ENCODE data around the gene SEC22C. TPM values are rescaled to one million over a fixed set of nuclear protein-coding genes. Genes with fewer than 3 reads are reported as not detected.

The SEC22C gene
- total RNA-seq, 1 donor from 2014 or later, result 40.1 TPM

DNA sequence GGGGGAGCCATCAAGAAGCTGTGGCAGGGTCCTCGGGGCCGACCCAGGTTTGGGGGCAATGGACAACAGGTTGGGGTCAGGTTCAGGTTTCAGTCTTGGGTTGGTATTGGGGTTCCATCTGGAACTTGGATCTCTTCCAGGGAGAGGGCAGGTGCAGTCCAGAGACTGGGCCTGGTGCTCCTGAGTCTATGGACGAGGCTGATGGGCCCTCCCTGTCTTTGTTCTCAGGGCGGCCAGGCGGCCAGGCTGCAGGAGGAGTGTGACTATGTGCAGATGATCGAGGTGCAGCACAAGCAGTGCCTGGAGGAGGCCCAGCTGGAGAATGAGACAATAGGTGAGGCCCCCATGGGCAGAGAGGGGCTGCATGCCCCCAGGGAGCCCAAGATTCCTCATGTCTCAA lies 68.2 kb downstream of the SEC22C start:
- intact Hi-C loops (cut with micrococcal nuclease), result no loop called here
- H3K4me1 Mint-ChIP-seq (ENCODE audit: low read depth), result peaks cover 4% of the 10 kb centered on the region
- no peaks in the 10 kb centered on the region for H3K9me3 Mint-ChIP-seq
- H3K27ac Mint-ChIP-seq, result no peak overlapping the region
- no peak overlapping the region for H3K4me3 Mint-ChIP-seq (ENCODE audit: low read depth)
- peaks cover 3% of the 10 kb centered on the region for H3K27me3 Mint-ChIP-seq (ENCODE audit: low read depth)
- no peaks in the 10 kb centered on the region for H3K36me3 Mint-ChIP-seq (ENCODE audit: low read depth)
- no peak for DNase-seq (ENCODE audit: low spot score)

DNA sequence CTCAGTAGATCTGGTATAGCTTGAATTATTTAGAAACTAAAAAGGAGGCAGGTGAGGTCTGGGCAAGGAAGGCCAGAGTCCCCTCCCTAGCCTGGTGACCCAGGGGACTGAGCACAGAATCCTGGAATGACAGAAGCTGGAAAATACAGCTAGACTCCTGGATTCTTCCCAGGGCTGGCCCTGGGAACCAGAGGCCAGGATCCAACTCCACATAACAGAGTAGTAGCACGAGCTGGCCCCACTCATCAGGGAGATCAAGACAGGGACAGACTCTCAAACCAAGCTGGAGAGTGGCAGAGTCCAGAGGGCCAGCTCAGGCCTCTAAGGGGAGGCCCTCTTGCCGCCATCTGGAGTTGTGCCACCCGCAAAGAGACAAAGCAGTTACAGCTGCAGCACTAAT lies 68.6 kb downstream of the SEC22C start:
- no peak overlapping the region for H3K27ac Mint-ChIP-seq
- no peaks in the 10 kb centered on the region for H3K36me3 Mint-ChIP-seq (ENCODE audit: low read depth)
- intact Hi-C loops (cut with micrococcal nuclease), result no loop called here

DNA sequence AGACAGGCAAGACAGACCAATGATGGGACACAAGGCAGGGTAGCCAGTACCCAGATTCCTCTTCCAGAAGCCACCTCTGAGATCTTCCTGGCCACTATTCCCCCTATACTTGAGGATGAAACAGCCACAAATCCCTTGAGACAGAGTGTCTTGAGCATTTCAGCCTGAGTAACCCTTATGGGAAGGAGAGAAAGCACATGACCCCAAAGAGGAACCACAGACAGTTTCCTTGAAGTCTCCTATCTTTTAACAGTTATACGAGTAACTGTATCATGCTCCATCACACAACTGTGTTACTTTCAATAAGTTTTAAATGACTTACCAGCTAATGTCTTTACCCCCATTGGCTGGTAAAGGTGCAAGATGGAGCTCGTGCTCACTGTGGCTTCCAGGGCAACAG lies 70.0 kb downstream of the SEC22C start:
- H3K4me1 Mint-ChIP-seq (ENCODE audit: low read depth), result peaks cover 10% of the 10 kb centered on the region
- H3K36me3 Mint-ChIP-seq (ENCODE audit: low read depth), result no peaks in the 10 kb centered on the region
- no peak for DNase-seq (ENCODE audit: low spot score)
- H3K27ac Mint-ChIP-seq, result no peak overlapping the region
- H3K27me3 Mint-ChIP-seq (ENCODE audit: low read depth), result peaks cover 3% of the 10 kb centered on the region
- H3K4me3 Mint-ChIP-seq (ENCODE audit: low read depth), result no peak overlapping the region
- intact Hi-C loops (cut with micrococcal nuclease), result no loop called here
- H3K9me3 Mint-ChIP-seq, result no peaks in the 10 kb centered on the region

More for the DNA sequence above, 68.6 kb downstream of the SEC22C start:
- no peak overlapping the region for H3K4me3 Mint-ChIP-seq (ENCODE audit: low read depth)
- DNase-seq (ENCODE audit: low spot score), result no peak
- no peaks in the 10 kb centered on the region for H3K9me3 Mint-ChIP-seq
- H3K4me1 Mint-ChIP-seq (ENCODE audit: low read depth), result peaks cover 4% of the 10 kb centered on the region
- peaks cover 3% of the 10 kb centered on the region for H3K27me3 Mint-ChIP-seq (ENCODE audit: low read depth)

DNA sequence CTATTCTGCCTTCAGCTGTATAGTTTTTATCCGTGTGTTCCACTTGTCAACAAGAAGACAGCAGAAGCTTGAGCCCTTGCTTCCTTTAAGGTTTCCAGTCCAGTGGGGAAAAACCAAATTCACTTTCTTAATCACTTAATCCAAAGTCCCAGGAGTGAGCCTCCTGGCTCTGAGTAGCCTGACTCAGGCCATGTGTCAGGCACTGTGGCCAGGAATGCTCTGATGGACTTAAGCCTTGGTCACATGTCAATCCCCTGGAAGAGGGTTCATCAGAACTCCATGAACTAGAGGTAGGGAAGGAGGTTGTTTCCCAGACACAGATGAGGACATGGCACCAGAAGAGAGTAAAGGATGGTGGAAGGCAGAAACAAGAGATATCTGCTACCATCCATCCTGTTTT lies 70.6 kb downstream of the SEC22C start:
- Mint-ChIP-seq H3K27me3 (ENCODE audit: low read depth) (peaks cover 3% of the 10 kb centered on the region), H3K4me3 (ENCODE audit: low read depth) (no peak overlapping the region), H3K36me3 (ENCODE audit: low read depth) (no peaks in the 10 kb centered on the region), H3K9me3 (no peaks in the 10 kb centered on the region), H3K4me1 (ENCODE audit: low read depth) (peaks cover 10% of the 10 kb centered on the region), H3K27ac (no peak overlapping the region)
- DNase-seq (ENCODE audit: low spot score), result no peak
- intact Hi-C loops (cut with micrococcal nuclease), result no loop called here

DNA sequence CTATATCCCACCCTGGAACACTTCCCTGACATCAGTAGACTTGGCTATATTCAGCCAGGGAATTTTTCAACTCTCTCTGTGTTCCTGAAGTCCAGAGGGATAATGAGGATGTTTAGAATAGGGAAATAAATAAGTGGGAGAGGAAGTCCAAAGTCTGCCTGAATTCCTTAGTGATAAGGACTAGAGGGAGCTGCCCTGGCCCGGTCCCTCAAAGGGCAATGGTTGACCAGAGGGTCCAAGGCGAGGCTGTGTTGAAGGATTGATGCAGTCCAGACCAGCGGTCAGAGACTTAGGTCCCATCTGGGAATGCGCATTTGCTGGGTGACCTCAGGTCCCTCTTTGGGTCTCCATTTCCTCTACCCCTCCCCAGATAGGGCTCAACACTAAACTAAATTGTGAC lies 71.4 kb downstream of the SEC22C start:
- no peaks in the 10 kb centered on the region for H3K36me3 Mint-ChIP-seq (ENCODE audit: low read depth)
- intact Hi-C loops (cut with micrococcal nuclease), result no loop called here
- peaks cover 3% of the 10 kb centered on the region for H3K27me3 Mint-ChIP-seq (ENCODE audit: low read depth)
- H3K27ac Mint-ChIP-seq, result no peak overlapping the region
- peaks cover 10% of the 10 kb centered on the region for H3K4me1 Mint-ChIP-seq (ENCODE audit: low read depth)
- no peak overlapping the region for H3K4me3 Mint-ChIP-seq (ENCODE audit: low read depth)
- DNase-seq (ENCODE audit: low spot score), result no peak
- no peaks in the 10 kb centered on the region for H3K9me3 Mint-ChIP-seq

DNA sequence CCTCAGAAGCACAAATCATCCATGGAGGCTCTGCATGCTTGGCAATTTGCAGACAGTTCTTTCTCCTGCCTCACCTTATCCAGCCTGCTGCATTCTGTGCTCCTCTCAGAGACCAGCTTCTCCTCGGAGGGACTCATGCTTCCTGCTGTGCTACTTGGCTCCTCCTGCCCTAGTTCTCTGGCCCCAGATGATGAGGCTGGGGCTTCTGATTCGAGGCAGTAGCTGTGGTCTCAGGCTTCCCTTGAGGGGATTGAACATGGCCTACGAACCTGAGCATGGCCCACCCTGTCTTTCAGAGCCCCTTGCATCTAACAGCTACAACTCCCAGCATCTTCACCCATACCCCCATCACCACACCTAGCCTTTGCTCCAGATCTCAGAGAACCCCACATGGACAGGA lies 72.7 kb downstream of the SEC22C start:
- intact Hi-C loops (cut with micrococcal nuclease), result no loop called here

DNA sequence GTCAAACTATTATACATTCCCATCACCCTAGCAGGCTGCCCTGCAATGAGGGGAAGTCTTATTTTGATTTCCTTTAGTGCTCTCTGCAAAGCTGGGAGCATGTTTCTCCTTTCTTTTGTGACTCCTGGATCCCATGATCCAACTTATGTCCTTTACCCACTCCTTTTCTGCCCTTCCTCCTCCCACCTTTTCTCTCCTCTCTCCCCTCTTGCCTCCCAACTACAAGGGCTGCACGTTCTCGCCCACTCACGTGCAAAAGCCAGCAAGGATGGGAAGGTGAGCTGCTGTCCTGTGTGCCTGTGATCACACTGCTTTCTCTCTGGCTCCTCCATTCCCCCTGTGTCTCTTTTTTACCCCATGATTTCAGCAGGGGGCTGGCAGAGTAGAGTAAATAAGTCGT lies 73.2 kb downstream of the SEC22C start:
- Mint-ChIP-seq H3K36me3 (ENCODE audit: low read depth) (no peaks in the 10 kb centered on the region), H3K4me1 (ENCODE audit: low read depth) (peaks cover 10% of the 10 kb centered on the region), H3K27ac (no peak overlapping the region), H3K9me3 (no peaks in the 10 kb centered on the region), H3K4me3 (ENCODE audit: low read depth) (no peak overlapping the region), H3K27me3 (ENCODE audit: low read depth) (peaks cover 6% of the 10 kb centered on the region)
- intact Hi-C loops (cut with micrococcal nuclease), result no loop called here
- no peak for DNase-seq (ENCODE audit: low spot score)

More for the DNA sequence above, 72.7 kb downstream of the SEC22C start:
- peaks cover 6% of the 10 kb centered on the region for H3K27me3 Mint-ChIP-seq (ENCODE audit: low read depth)
- H3K4me1 Mint-ChIP-seq (ENCODE audit: low read depth), result peaks cover 10% of the 10 kb centered on the region
- H3K9me3 Mint-ChIP-seq, result no peaks in the 10 kb centered on the region
- H3K36me3 Mint-ChIP-seq (ENCODE audit: low read depth), result no peaks in the 10 kb centered on the region
- DNase-seq (ENCODE audit: low spot score), result no peak
- H3K27ac Mint-ChIP-seq, result no peak overlapping the region
- no peak overlapping the region for H3K4me3 Mint-ChIP-seq (ENCODE audit: low read depth)

DNA sequence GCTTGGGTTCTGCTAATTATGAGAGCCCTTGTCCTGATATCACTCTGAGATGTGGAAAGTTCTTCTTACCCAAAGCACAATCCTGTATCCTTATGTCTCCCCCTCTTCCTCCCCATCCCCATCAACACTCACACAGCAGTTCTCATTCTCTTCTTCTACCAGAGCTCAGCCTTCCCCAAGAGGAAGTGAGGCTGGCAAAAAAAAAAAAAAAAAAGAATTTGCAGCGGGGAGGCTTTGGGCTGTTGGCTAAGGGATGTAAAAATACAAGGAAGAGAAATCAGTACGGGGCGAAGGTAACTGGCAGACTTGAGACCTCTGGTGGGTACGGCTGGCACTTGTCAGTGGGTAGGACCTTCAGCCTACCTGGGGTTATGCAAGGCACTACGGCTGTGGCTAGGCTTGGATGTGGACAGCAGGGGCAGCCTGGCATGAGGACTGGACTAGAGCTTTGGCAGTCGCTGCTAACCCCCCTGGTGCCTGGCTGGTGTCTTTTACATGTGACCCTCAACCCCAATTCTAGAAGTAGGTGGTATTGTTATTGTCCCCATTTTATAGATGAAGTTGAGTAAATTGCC lies 73.9 kb downstream of the SEC22C start:
- H3K4me1 Mint-ChIP-seq (ENCODE audit: low read depth), result peaks cover 14% of the 10 kb centered on the region
- no peak overlapping the region for H3K4me3 Mint-ChIP-seq (ENCODE audit: low read depth)
- no peak for DNase-seq (ENCODE audit: low spot score)
- H3K27ac Mint-ChIP-seq, result no peak overlapping the region
- H3K9me3 Mint-ChIP-seq, result no peaks in the 10 kb centered on the region
- no peaks in the 10 kb centered on the region for H3K36me3 Mint-ChIP-seq (ENCODE audit: low read depth)
- intact Hi-C loops (cut with micrococcal nuclease), result no loop called here
- peaks cover 11% of the 10 kb centered on the region for H3K27me3 Mint-ChIP-seq (ENCODE audit: low read depth)

DNA sequence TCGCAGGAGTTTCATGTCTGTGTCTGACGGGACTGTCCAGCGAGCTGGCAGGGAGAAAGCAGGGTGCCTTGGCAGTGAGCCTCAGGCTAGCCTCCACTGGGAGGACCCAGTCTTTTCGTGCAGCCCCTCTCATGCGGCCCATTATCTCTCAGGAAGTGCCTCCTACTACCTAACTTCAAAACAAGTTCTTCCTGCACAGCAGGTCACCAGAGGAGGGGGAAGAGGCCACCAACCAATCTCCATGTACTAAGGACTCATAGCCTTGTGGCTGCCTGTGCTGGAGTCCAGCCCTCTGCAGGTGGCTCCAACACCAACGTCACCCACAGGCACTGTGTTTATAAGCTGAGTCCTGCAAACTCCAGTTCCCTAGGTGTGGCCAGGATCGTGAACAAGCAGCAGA lies 74.5 kb downstream of the SEC22C start:
- Mint-ChIP-seq H3K27ac (no peak overlapping the region), H3K4me3 (ENCODE audit: low read depth) (no peak overlapping the region), H3K27me3 (ENCODE audit: low read depth) (peaks cover 12% of the 10 kb centered on the region), H3K9me3 (no peaks in the 10 kb centered on the region), H3K4me1 (ENCODE audit: low read depth) (peaks cover 15% of the 10 kb centered on the region), H3K36me3 (ENCODE audit: low read depth) (no peaks in the 10 kb centered on the region)
- DNase-seq (ENCODE audit: low spot score), result no peak
- intact Hi-C loops (cut with micrococcal nuclease), result no loop called here

DNA sequence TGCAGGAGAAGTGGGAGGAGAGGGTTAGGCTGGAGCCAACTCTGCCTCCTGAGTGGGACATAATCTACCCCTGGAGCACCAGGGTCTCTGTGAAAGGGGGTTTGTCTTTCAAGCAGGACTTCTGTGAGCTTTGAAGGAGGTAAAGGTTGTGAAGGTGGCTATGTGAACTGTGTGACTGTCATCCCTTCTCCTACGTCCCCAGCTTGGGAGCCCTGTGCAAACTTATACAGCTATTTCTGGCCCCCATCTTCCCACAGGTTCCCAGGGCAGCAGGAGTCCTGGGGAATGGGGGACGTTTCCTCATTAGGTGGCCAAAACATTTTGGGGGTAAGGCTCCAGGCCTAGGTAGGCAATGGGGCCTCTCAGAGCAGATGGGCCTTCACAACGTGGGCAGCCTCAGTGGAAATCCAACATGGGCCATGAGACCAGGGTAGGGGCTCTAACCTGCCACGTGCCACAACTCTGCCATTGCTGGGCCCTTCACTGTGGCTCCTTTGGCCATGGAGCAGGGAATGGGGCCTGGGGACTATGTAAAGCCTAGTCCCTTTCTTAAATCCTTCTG lies 75.8 kb downstream of the SEC22C start:
- H3K36me3 Mint-ChIP-seq (ENCODE audit: low read depth), result no peaks in the 10 kb centered on the region
- no peak overlapping the region for H3K4me3 Mint-ChIP-seq (ENCODE audit: low read depth)
- no peak for DNase-seq (ENCODE audit: low spot score)
- no peak overlapping the region for H3K27ac Mint-ChIP-seq
- intact Hi-C loops (cut with micrococcal nuclease), result no loop called here
- H3K27me3 Mint-ChIP-seq (ENCODE audit: low read depth), result peaks cover 23% of the 10 kb centered on the region
- H3K4me1 Mint-ChIP-seq (ENCODE audit: low read depth), result peaks cover 19% of the 10 kb centered on the region
- no peaks in the 10 kb centered on the region for H3K9me3 Mint-ChIP-seq

DNA sequence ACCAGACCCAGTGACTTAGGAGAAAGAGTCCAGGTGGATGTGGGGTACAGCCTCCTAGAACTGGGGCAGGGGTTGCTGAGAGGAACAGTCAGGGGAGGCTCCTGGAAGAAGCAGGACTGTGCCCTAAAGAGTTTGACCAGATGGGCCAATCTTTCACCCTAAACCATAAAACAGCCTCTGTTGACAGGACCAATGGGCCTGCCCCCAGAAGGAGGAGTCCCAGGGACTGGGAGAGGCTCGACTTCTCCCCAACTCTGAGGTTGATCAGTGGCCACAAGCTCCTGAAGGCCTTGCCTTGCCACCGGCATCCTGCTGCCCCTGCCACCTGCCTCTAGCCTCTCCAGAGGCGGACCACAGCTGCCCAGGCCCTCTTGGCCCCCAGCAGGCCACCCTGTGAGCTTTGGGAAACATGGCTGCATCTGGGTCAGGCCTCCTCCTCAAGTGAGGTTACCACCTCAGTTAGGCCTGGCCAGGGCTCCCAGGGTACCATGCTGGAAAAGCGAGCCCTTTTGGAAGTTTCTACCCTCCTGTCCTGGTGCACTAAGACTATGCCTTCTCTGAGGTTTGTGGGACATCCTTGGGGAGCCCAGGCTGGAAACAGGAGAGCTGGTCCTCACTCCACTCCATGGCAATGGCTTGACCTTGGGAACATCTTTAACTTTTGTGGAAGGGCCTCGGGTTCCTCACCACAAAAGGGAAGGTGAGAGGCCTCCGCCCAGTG lies 76.5 kb downstream of the SEC22C start:
- H3K9me3 Mint-ChIP-seq, result no peaks in the 10 kb centered on the region
- peaks cover 29% of the 10 kb centered on the region for H3K27me3 Mint-ChIP-seq (ENCODE audit: low read depth)
- H3K4me3 Mint-ChIP-seq (ENCODE audit: low read depth), result no peak overlapping the region
- intact Hi-C loops (cut with micrococcal nuclease), result no loop called here
- H3K4me1 Mint-ChIP-seq (ENCODE audit: low read depth), result peaks cover 19% of the 10 kb centered on the region
- H3K36me3 Mint-ChIP-seq (ENCODE audit: low read depth), result no peaks in the 10 kb centered on the region
- DNase-seq (ENCODE audit: low spot score), result no peak
- no peak overlapping the region for H3K27ac Mint-ChIP-seq

DNA sequence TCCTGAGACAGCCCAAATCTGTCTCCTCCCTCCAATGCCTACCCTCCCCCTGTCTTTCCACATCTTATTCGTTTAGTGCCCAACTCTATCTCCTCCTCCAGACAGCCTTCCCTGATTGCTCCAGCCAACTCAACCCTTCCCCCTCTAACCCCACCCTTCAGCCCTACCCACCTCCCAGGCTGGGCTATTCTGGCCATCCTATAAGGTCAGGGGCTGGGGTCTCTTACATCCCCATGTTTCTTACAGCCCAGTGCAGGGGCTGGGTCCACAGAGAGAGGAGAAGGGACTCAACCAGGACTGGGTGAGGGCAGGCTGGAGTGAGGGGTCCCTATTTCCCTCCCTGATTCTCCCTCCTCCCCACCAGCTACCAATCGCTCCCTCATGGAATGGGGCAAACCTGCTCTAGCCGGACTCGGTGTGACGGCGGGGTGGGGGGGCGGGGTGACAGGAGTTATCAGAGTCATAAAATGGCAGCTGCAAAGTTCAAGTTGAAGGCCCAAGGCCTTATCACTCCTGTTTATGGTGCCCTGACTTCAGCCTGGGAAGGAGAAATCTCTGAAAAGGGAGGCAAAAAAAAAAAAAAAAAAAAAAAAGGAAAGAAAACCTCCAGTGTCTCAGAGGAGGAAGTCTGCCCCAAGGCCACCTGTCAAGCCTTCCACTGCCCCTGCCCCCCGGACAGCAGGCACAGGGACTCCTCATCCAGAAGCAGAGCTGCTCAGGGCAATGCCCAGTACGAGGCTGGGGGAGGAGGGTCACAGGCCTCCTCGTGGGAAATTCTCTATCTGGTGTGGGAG lies 77.2 kb downstream of the SEC22C start:
- Mint-ChIP-seq H3K36me3 (ENCODE audit: low read depth) (no peaks in the 10 kb centered on the region), H3K4me1 (ENCODE audit: low read depth) (peaks cover 19% of the 10 kb centered on the region), H3K9me3 (no peaks in the 10 kb centered on the region), H3K27ac (no peak overlapping the region), H3K4me3 (ENCODE audit: low read depth) (no peak overlapping the region), H3K27me3 (ENCODE audit: low read depth) (peaks cover 35% of the 10 kb centered on the region)
- intact Hi-C loops (cut with micrococcal nuclease), result loop anchor here (5.0 kb wide), 1 partner anchor 133 kb away; no protein-coding TSS in a partner anchor
- DNase-seq (ENCODE audit: low spot score), result no peak

DNA sequence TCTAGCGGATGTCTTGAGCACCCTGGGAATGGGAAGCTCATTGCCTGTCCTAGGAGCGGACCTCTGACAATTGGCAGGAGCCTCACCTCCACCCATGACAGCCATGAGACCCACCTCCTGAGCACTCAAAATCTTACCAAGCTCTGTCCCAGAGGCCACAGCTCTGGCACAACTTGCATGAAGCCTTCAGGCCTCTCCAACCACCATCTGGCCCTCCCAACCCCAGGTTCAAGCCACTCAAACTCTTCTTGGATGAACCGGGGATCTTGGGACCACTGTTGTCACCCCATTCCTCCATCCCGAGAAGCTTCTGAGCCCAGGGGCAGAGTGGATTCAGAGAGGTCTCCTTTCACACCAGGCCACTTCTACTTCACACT lies 77.8 kb downstream of the SEC22C start:
- Mint-ChIP-seq H3K9me3 (no peaks in the 10 kb centered on the region), H3K27ac (no peak overlapping the region), H3K4me1 (ENCODE audit: low read depth) (peaks cover 19% of the 10 kb centered on the region), H3K27me3 (ENCODE audit: low read depth) (peaks cover 37% of the 10 kb centered on the region), H3K4me3 (ENCODE audit: low read depth) (no peak overlapping the region), H3K36me3 (ENCODE audit: low read depth) (no peaks in the 10 kb centered on the region)
- intact Hi-C loops (cut with micrococcal nuclease), result loop anchor here (5.0 kb wide), 1 partner anchor 133 kb away; no protein-coding TSS in a partner anchor
- DNase-seq (ENCODE audit: low spot score), result no peak

Data from activated T-helper 2 cell treated with anti-CD3 and anti-CD28 coated beads, Interferon-gamma antibody, Interleukin-2, Interleukin-4, amounts not matched to agents 10 μg/mL and 5 μg/mL and 100 μg/mL, durations not matched to agents 14 hours and 24 hours and 36 hours (primary cell).